HCT116 (cell line): ENCODE measurements around the gene DIP2C.

ENCODE experiments used
- EZH2 ChIP-seq: fragments of 200-600 bp; sonication (generic); IDR thresholded peaks from 2 replicates; pipeline ENCODE4 v1.6.1; 2017; ENCODE audit warnings: antibody characterized with exemption, mixed run types
- EZH2phosphoT487 ChIP-seq: fragments of 200-600 bp; IDR thresholded peaks from 2 replicates; pipeline ENCODE4 v1.6.1; 2018; ENCODE audit warnings: antibody characterized with exemption, borderline replicate concordance
- MAX ChIP-seq: IDR thresholded peaks from 2 replicates; pipeline ENCODE4 v1.6.1; 2012
- TF ChIP-seq, protein P1 (sequence below), 3 experiments: fragments of 200-600 bp in 1 of 3; sonication (generic) in 1 of 3; IDR thresholded peaks in 2 of 3; conservative IDR thresholded peaks in 1 of 3; 2 replicates each; pipeline ENCODE4 v1.5.1; 2012 to 2017; ENCODE audit warnings: low read depth in 2 of 3, low read length in 2 of 3, antibody characterized with exemption in 1 of 3, borderline replicate concordance in 1 of 3, control low read depth in 1 of 3, mild to moderate bottlenecking in 1 of 3, mixed read lengths in 1 of 3, mixed run types in 1 of 3, moderate library complexity in 1 of 3; ENCODE audit not compliant: insufficient read depth in 1 of 3

DNA sequence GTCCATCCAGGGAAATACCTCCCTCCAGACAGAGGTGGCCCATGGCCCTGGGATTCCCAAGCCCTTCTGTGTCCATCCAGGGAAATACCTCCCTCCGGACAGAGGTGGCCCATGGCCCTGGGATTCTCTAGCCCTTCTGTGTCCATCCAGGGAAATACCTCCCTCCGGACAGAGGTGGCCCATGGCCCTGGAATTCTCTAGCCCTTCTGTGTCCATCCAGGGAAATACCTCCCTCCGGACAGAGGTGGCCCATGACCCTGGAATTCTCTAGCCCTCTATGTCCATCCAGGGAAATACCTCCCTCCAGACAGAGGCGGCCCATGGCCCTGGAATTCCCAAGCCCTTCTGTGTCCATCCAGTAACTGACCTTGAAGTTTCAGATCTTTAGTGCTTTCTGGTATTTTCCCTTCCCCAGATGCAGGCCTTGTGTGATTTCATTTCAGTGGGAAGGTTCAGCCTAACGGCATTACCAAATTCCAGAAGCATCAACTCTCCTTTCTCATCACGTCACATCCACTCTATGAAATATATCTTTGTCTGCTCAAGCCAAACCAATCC, 28.8 kb upstream of the DIP2C start:
- TF ChIP-seq EZH2phosphoT487: no peak
- TF ChIP-seq, protein P1, sequence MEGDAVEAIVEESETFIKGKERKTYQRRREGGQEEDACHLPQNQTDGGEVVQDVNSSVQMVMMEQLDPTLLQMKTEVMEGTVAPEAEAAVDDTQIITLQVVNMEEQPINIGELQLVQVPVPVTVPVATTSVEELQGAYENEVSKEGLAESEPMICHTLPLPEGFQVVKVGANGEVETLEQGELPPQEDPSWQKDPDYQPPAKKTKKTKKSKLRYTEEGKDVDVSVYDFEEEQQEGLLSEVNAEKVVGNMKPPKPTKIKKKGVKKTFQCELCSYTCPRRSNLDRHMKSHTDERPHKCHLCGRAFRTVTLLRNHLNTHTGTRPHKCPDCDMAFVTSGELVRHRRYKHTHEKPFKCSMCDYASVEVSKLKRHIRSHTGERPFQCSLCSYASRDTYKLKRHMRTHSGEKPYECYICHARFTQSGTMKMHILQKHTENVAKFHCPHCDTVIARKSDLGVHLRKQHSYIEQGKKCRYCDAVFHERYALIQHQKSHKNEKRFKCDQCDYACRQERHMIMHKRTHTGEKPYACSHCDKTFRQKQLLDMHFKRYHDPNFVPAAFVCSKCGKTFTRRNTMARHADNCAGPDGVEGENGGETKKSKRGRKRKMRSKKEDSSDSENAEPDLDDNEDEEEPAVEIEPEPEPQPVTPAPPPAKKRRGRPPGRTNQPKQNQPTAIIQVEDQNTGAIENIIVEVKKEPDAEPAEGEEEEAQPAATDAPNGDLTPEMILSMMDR (IDR thresholded peaks at IDR 0.05 in 2 of 3, conservative IDR thresholded peaks at IDR 0.05 in 1 of 3; ENCODE audit: borderline replicate concordance in 1 of 3, insufficient read depth in 1 of 3, low read depth in 2 of 3, low read length in 2 of 3): no peak
- TF ChIP-seq EZH2: no peak
- TF ChIP-seq MAX: no peak
